Measurements from ENCODE around the gene HELQ.

HELQ gene

DNA sequence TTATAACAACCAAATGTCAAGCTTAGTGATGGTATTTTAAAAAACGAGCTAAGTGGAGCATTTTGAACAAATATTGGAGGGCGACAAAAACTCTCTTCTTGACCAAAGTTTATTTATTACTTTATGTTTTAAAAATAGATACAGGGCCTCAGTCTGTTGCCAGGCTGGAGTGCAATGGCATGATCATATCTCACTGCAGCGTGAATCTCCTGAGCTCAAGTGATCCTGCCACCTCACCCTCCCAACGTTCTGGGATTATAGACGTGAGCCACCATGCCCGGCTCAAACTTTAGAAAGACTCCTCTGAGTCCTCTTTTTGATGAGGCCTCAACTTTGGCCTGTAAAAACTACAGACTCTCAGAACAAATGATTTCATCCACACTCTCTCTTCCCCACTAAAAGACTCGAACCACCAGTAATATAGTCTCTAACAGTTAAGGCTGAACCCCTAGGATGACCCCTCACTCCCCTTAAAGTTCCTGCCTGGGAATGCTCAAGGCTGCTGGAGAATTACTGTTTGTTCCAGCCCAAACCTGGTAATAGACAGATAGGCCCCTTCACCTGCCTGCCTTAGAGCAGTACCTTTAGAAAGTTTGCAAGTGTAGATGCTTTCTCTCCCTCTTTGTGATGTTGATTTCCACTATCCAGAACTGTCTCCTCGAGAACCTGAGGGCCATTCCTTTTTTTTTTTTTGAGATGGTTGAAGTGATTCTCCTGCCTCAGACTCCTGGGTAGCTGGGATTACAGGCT is 65.7 kb downstream of the HELQ start:
- Histone ChIP-seq H3K4me1 (ENCODE audit: control insufficient read depth, insufficient read depth, low read length, poor library complexity, severe bottlenecking) (peaks cover 6% of the 10 kb centered on the region), H3K4me3 (ENCODE audit: extremely low read depth, insufficient read depth, low read length, poor library complexity, severe bottlenecking) (no peak overlapping the region), H3K9me3 (ENCODE audit: control insufficient read depth, low read length) (no peaks in the 10 kb centered on the region), H3K27ac (ENCODE audit: low read depth, low read length, severe bottlenecking) (no peak overlapping the region), H3K36me3 (ENCODE audit: control insufficient read depth, insufficient read depth, low read length) (no peaks in the 10 kb centered on the region)
- 62 to 80% methylated on average over 5 of the region's 8 CpGs for WGBS, 2 experiments (ENCODE audit: insufficient coverage in 2 of 2)

DNA sequence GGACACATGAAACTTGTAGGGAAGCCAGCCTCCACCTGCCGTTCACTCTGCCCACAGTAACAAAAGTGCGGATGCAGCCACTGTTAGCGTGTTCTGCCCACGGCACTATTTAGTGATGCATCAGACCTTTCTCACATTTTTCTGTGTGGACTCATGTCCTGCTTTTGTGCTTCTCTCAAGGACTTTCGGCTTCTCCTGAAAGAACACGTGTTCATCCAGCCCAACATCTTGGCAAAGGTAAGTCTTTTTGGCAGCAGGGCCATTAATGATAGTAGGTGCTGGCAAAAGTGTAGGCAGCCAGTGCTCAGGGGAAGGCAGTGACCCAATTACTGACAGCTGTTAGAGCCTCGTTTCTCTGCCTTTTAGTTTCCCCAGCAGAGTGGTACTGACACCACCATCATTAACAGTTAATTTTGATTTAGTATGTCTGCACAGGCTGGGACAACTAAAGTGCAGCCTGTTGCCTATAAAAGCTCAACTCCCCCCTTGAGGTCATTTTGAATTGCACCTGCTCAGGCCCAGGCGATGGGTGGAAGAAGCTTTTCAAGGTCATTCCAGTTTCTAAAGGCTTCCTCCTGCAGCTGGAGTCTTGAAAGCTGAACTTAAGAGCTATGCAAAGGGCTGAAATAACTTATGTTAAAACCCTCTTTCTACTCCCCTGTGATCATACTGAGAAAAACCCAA is 66.4 kb downstream of the HELQ start:
- H3K36me3 ChIP-seq (ENCODE audit: control insufficient read depth, insufficient read depth, low read length), result no peaks in the 10 kb centered on the region
- H3K27ac ChIP-seq (ENCODE audit: low read depth, low read length, severe bottlenecking), result no peak overlapping the region
- 93 to 95% methylated on average over 6 of the region's 8 CpGs for WGBS, 2 experiments (ENCODE audit: insufficient coverage in 2 of 2)
- no peak overlapping the region for H3K4me3 ChIP-seq (ENCODE audit: extremely low read depth, insufficient read depth, low read length, poor library complexity, severe bottlenecking)
- H3K9me3 ChIP-seq (ENCODE audit: control insufficient read depth, low read length), result no peaks in the 10 kb centered on the region
- peaks cover 6% of the 10 kb centered on the region for H3K4me1 ChIP-seq (ENCODE audit: control insufficient read depth, insufficient read depth, low read length, poor library complexity, severe bottlenecking)

- WGBS, 2 experiments (ENCODE audit: insufficient coverage in 2 of 2), result 86% methylated on average over 1 of the region's 4 CpGs; no CpG with 5 or more reads in 1 of the 2 experiments
- Histone ChIP-seq H3K4me3 (ENCODE audit: extremely low read depth, insufficient read depth, low read length, poor library complexity, severe bottlenecking) (no peak overlapping the region), H3K27ac (ENCODE audit: low read depth, low read length, severe bottlenecking) (no peak overlapping the region), H3K9me3 (ENCODE audit: control insufficient read depth, low read length) (no peaks in the 10 kb centered on the region), H3K4me1 (ENCODE audit: control insufficient read depth, insufficient read depth, low read length, poor library complexity, severe bottlenecking) (peaks cover 6% of the 10 kb centered on the region), H3K36me3 (ENCODE audit: control insufficient read depth, insufficient read depth, low read length) (no peaks in the 10 kb centered on the region)
Measured at GRCh38 chr4:83388313-83388676, 67.3 kb downstream of the HELQ start.

DNA sequence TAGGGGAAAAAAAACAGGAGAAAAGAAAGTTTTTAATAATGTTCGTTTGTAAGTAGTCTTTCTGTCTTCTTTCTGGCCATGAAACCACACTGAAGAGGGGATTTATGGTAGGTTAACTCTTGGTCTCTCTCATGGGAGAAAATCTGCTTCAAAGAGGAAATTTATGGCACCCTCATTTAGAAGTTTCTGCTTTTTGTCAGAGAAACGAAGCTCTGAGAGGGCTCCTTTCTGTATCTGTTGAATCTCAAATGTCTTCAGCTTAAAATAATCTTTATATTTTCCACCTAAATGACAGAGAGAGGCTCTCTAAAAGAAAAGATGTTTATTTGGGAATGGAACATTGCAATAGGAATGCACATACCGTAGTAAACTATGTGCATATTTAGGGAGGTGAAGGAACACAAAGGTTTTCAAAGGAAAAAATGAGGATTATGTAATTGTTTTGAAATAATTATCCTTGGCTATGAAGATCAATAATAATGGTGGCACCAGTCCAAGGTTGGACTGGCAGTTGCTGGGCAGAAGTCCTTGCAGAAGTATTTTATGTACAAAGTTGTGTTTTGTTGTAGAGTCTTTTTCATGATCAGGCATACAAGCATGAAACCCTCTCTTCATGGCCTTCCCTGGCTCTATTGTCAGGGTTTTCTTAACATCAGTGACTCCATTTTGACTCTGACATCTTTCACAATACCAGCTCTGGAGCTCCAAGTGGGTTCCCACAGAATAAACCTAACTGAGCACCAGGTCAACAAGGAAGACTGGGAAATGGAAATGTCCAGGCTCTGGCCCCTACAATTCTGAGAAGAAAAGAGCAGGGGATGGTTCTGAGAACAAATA is 67.9 kb downstream of the HELQ start:
- Histone ChIP-seq H3K9me3 (ENCODE audit: control insufficient read depth, low read length) (no peaks in the 10 kb centered on the region), H3K36me3 (ENCODE audit: control insufficient read depth, insufficient read depth, low read length) (no peaks in the 10 kb centered on the region), H3K27ac (ENCODE audit: low read depth, low read length, severe bottlenecking) (peak overlapping the region; percentile 89), H3K4me1 (ENCODE audit: control insufficient read depth, insufficient read depth, low read length, poor library complexity, severe bottlenecking) (peaks cover 6% of the 10 kb centered on the region), H3K4me3 (ENCODE audit: extremely low read depth, insufficient read depth, low read length, poor library complexity, severe bottlenecking) (no peak overlapping the region)
- WGBS, 2 experiments (ENCODE audit: insufficient coverage in 2 of 2), result 70 to 72% methylated on average over 2 of the region's 3 CpGs

DNA sequence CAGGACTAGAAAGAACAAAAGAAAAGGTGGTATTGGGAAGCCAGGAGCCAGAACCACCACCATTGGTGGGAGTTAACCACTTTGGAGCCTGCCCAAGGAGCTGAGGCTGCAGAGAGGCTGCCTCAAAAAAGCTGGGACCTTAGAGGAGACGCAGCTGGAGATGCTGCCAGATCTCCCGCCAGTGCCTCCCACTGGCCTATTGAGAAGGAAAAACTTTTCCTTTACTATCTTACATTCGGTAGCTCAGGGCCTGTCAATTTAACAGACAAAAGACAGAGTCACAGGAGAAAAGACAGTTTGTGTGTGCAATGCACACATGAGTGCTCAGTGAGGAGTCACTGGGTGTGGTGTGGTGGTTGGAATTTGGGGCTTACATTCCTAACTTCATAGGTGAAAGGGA is 68.6 kb downstream of the HELQ start:
- Histone ChIP-seq H3K36me3 (ENCODE audit: control insufficient read depth, insufficient read depth, low read length) (no peaks in the 10 kb centered on the region), H3K27ac (ENCODE audit: low read depth, low read length, severe bottlenecking) (peak overlapping the region; percentile 89), H3K9me3 (ENCODE audit: control insufficient read depth, low read length) (no peaks in the 10 kb centered on the region), H3K4me1 (ENCODE audit: control insufficient read depth, insufficient read depth, low read length, poor library complexity, severe bottlenecking) (peaks cover 6% of the 10 kb centered on the region), H3K4me3 (ENCODE audit: extremely low read depth, insufficient read depth, low read length, poor library complexity, severe bottlenecking) (no peak overlapping the region)
- 83% methylated on average over 1 of the region's 3 CpGs; no CpG with 5 or more reads in 1 of the 2 experiments for WGBS, 2 experiments (ENCODE audit: insufficient coverage in 2 of 2)

DNA sequence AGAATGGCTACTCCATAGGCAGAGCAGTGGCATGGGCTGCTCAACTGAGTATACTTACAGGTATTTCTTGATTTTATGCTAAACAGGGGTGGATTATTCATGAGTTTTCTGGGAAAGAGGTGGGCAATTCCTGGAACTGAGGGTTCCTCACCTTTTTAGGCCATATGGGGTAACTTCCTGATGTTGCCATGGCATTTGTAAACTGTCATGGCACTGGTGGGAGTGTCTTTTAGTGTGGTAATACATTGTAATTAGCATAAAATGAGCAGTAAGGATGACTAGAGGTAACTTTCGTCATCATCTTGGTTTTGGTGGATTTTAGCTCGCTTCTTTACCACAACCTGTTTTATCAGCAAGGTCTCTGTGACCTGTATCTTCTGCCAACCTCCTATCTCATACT is 72.8 kb downstream of the HELQ start:
- no peak overlapping the region for H3K27ac ChIP-seq (ENCODE audit: low read depth, low read length, severe bottlenecking)
- peaks cover 6% of the 10 kb centered on the region for H3K4me1 ChIP-seq (ENCODE audit: control insufficient read depth, insufficient read depth, low read length, poor library complexity, severe bottlenecking)
- H3K36me3 ChIP-seq (ENCODE audit: control insufficient read depth, insufficient read depth, low read length), result no peaks in the 10 kb centered on the region
- WGBS, 2 experiments (ENCODE audit: insufficient coverage in 2 of 2), result 69% methylated on average over 2 of the region's 2 CpGs; no CpG with 5 or more reads in 1 of the 2 experiments
- H3K4me3 ChIP-seq (ENCODE audit: extremely low read depth, insufficient read depth, low read length, poor library complexity, severe bottlenecking), result no peak overlapping the region
- H3K9me3 ChIP-seq (ENCODE audit: control insufficient read depth, low read length), result peaks cover 12% of the 10 kb centered on the region

DNA sequence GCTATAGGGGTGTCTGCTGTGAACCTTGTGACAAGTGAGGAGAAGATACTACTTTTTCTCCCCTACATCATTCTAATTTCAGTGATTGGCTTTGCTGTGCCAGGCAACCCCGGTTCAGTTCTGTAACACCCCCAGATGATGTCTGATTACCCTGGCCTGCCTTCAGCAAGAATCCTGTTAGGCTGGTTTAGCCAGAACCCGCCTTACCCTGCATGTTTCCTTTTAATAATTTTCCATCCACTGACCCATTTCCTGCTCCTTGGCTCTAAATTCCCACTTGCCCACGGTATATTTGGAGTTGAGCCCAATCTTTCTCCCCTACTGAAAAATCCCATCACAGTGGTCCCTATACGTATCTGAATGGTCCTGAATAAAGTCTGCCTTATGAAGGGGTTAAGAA is 74.5 kb downstream of the HELQ start:
- Histone ChIP-seq H3K4me1 (ENCODE audit: control insufficient read depth, insufficient read depth, low read length, poor library complexity, severe bottlenecking) (no peaks in the 10 kb centered on the region), H3K27ac (ENCODE audit: low read depth, low read length, severe bottlenecking) (no peak overlapping the region), H3K36me3 (ENCODE audit: control insufficient read depth, insufficient read depth, low read length) (no peaks in the 10 kb centered on the region), H3K9me3 (ENCODE audit: control insufficient read depth, low read length) (peaks cover 16% of the 10 kb centered on the region), H3K4me3 (ENCODE audit: extremely low read depth, insufficient read depth, low read length, poor library complexity, severe bottlenecking) (no peak overlapping the region)
- WGBS, 2 experiments (ENCODE audit: insufficient coverage in 2 of 2), result 81 to 89% methylated on average over 2 to 3 of the region's 4 CpGs

- no peak overlapping the region for H3K4me3 ChIP-seq (ENCODE audit: extremely low read depth, insufficient read depth, low read length, poor library complexity, severe bottlenecking)
- no peaks in the 10 kb centered on the region for H3K36me3 ChIP-seq (ENCODE audit: control insufficient read depth, insufficient read depth, low read length)
- peaks cover 16% of the 10 kb centered on the region for H3K9me3 ChIP-seq (ENCODE audit: control insufficient read depth, low read length)
- WGBS, 2 experiments (ENCODE audit: insufficient coverage in 2 of 2), result 89 to 96% methylated on average over 5 of the region's 5 CpGs
- H3K27ac ChIP-seq (ENCODE audit: low read depth, low read length, severe bottlenecking), result no peak overlapping the region
- H3K4me1 ChIP-seq (ENCODE audit: control insufficient read depth, insufficient read depth, low read length, poor library complexity, severe bottlenecking), result no peaks in the 10 kb centered on the region
Measured at GRCh38 chr4:83378419-83378818, 77.2 kb downstream of the HELQ start.

DNA sequence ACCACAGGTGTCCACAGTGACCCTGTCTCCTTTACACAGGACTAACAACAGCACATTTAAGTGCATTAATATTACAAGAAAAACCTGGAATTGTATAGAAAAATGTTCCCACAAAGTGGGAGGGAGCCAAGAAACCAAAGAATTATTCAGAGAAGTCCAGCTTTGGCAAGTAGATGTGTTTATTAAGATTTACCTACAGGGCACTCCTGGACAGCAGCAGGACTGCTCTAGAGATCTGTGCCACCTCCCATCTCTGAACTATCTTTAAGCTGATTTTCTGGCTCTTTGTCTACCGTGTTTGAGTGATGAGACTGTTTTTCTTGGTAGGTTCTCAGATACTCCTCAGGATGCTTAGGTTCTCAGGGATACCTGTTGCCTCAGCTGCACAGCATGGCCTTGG is 82.7 kb downstream of the HELQ start:
- H3K9me3 ChIP-seq (ENCODE audit: control insufficient read depth, low read length), result peaks cover 5% of the 10 kb centered on the region
- H3K4me1 ChIP-seq (ENCODE audit: control insufficient read depth, insufficient read depth, low read length, poor library complexity, severe bottlenecking), result no peaks in the 10 kb centered on the region
- H3K27ac ChIP-seq (ENCODE audit: low read depth, low read length, severe bottlenecking), result no peak overlapping the region
- H3K36me3 ChIP-seq (ENCODE audit: control insufficient read depth, insufficient read depth, low read length), result no peaks in the 10 kb centered on the region
- H3K4me3 ChIP-seq (ENCODE audit: extremely low read depth, insufficient read depth, low read length, poor library complexity, severe bottlenecking), result no peak overlapping the region
- WGBS, 2 experiments (ENCODE audit: insufficient coverage in 2 of 2), result 100% methylated on average over 1 of the region's 1 CpG; no CpG with 5 or more reads in 1 of the 2 experiments

DNA sequence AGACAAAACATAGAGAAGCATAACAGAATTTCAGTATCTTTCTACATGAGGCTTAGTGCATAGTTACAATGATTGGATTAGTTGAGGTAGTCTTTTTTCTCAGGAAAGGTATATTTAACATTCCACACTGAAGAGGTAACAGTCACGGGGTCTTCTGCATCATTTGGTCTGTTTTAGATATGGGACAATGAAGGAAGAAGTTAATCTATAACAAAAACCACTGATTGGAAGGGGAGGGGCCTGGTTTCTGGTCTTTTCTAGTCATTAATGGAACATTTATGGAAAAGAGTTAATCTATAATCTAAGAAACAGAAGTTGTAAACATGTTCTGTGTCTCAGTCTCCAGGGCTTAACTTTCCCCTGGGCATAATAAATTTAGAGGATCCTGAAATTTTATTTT is 83.7 kb downstream of the HELQ start:
- no peaks in the 10 kb centered on the region for H3K9me3 ChIP-seq (ENCODE audit: control insufficient read depth, low read length)
- H3K4me1 ChIP-seq (ENCODE audit: control insufficient read depth, insufficient read depth, low read length, poor library complexity, severe bottlenecking), result no peaks in the 10 kb centered on the region
- H3K36me3 ChIP-seq (ENCODE audit: control insufficient read depth, insufficient read depth, low read length), result no peaks in the 10 kb centered on the region
- no peak overlapping the region for H3K4me3 ChIP-seq (ENCODE audit: extremely low read depth, insufficient read depth, low read length, poor library complexity, severe bottlenecking)
- WGBS, 2 experiments (ENCODE audit: insufficient coverage in 2 of 2), result no CpG with 5 or more reads among the region's 1 CpG
- no peak overlapping the region for H3K27ac ChIP-seq (ENCODE audit: low read depth, low read length, severe bottlenecking)
